HCT116 (cell line): ENCODE data around the gene AMDHD2. TPM values are rescaled to one million over a fixed set of nuclear protein-coding genes. Genes with fewer than 3 reads are reported as not detected.

Experiments used
- ATAC-seq: fragments of 200-7000 bp; cut with Tn5 transposase; 2 replicates; pipeline ENCODE4 v1.9.1; 2020; ENCODE audit warnings: mild to moderate bottlenecking, moderate library complexity
- BruUV-seq: library from RNA; stranded (reverse); fragments of 400-500 nt; replicated peaks from 2 replicates; lab custom pipeline; 2021; lab: Mats Ljungman, UMichigan
- CTCF ChIA-PET: fragments of 300-600 bp; sonication (Branson Sonifier 250); formaldehyde crosslinking; loops from one replicate; lab custom pipeline; 2021; ENCODE audit warnings: antibody characterized with exemption; lab: Charles Lee
- POLR2A ChIA-PET: fragments of 300-600, 350-600 bp; sonication (Branson Sonifier 250); formaldehyde crosslinking; loops from one replicate; lab custom pipeline; 2021; ENCODE audit warnings: antibody characterized with exemption; lab: Charles Lee
- RAD21 ChIA-PET, 2 experiments: fragments of 300-600 bp; sonication (Branson Sonifier 250); formaldehyde crosslinking; loops; one replicate each; lab custom pipeline; 2023; ENCODE audit warnings: low total read pairs in 2 of 2; ENCODE audit not compliant: uncharacterized antibody in 2 of 2, unreplicated experiment in 2 of 2, low non-redundant PET in 1 of 2; lab: Charles Lee
- DNase-seq: peaks from one replicate; pipeline ENCODE4 v3.0.0-alpha.2; 2010; ENCODE audit warnings: low read depth, low spot score
- H2AFZ ChIP-seq: fragments of 200-600 bp; shearing (Covaris generic), sonication (generic); 2 replicates; pipeline ENCODE4 v1.6.1; 2017; ENCODE audit warnings: low read depth, mixed run types, mixed read lengths, antibody characterized with exemption, low read length; ENCODE audit not compliant: poor library complexity, severe bottlenecking
- H3K27ac ChIP-seq: 2 replicates; pipeline ENCODE4 v1.5.1; 2012; ENCODE audit warnings: low read depth, low read length
- H3K27me3 ChIP-seq: fragments of 200-600 bp; sonication (generic); 2 replicates; pipeline ENCODE4 v1.6.1; 2016; ENCODE audit warnings: mixed run types, low read length, mixed read lengths; ENCODE audit not compliant: insufficient read depth
- H3K36me3 ChIP-seq, 2 experiments: fragments of 200-500 bp in 1 of 2; fragments of 200-600 bp in 1 of 2; sonication (Bioruptor generic) in 1 of 2; sonication (generic) in 1 of 2; 2 replicates each; pipeline versions ENCODE4 v1.5.1 to v1.6.1; 2014 to 2016; ENCODE audit warnings: low read length in 2 of 2, inconsistent platforms in 1 of 2, mixed read lengths in 1 of 2, mixed run types in 1 of 2; ENCODE audit not compliant: insufficient read depth in 2 of 2, control insufficient read depth in 1 of 2
- H3K4me1 ChIP-seq, 2 experiments: fragments of 200-600 bp in 1 of 2; sonication (generic) in 1 of 2; 2 replicates each; pipeline versions ENCODE4 v1.5.1 to v1.6.1; 2012 to 2017; ENCODE audit warnings: low read length in 2 of 2, inconsistent platforms in 1 of 2, mild to moderate bottlenecking in 1 of 2, mixed read lengths in 1 of 2, mixed run types in 1 of 2, moderate library complexity in 1 of 2; ENCODE audit not compliant: insufficient read depth in 2 of 2, control insufficient read depth in 1 of 2
- H3K4me2 ChIP-seq: fragments of 200-600 bp; sonication (generic); 2 replicates; pipeline ENCODE4 v1.6.1; 2017; ENCODE audit warnings: mixed run types, low read length, mixed read lengths
- H3K4me3 ChIP-seq, 2 experiments: fragments of 200-600 bp in 1 of 2; sonication (generic) in 1 of 2; replicated peaks in 1 of 2; 2 replicates each; pipeline ENCODE4 v1.5.1; 2011 to 2016; ENCODE audit warnings: low read length in 2 of 2, control low read depth in 1 of 2, low read depth in 1 of 2, mild to moderate bottlenecking in 1 of 2, mixed read lengths in 1 of 2, mixed run types in 1 of 2
- H3K79me2 ChIP-seq: fragments of 200-600 bp; sonication (generic); 2 replicates; pipeline ENCODE4 v1.6.1; 2017; ENCODE audit warnings: mild to moderate bottlenecking, mixed run types, low read length, moderate library complexity, mixed read lengths; ENCODE audit not compliant: insufficient read depth
- H3K9ac ChIP-seq: fragments of 200-600 bp; sonication (generic); 2 replicates; pipeline ENCODE4 v1.6.1; 2016; ENCODE audit warnings: low read length, mixed read lengths
- H3K9me2 ChIP-seq: fragments of 200-600 bp; sonication (generic), shearing (Covaris generic); 2 replicates; pipeline ENCODE4 v1.6.1; 2017; ENCODE audit warnings: mixed run types, mild to moderate bottlenecking, moderate library complexity; ENCODE audit not compliant: insufficient read depth
- H3K9me3 ChIP-seq, 2 experiments: fragments of 200-500 bp in 1 of 2; fragments of 200-600 bp in 1 of 2; sonication (Bioruptor generic) in 1 of 2; sonication (generic) in 1 of 2; 2 replicates each; pipeline ENCODE4 v1.6.1; 2014 to 2017; ENCODE audit warnings: low read length in 2 of 2, mixed read lengths in 2 of 2, inconsistent platforms in 1 of 2, low read depth in 1 of 2, mild to moderate bottlenecking in 1 of 2, mixed run types in 1 of 2, moderate library complexity in 1 of 2; ENCODE audit not compliant: control insufficient read depth in 1 of 2, insufficient read depth in 1 of 2
- H4K20me1 ChIP-seq: fragments of 200-600 bp; sonication (generic), shearing (Covaris generic); 2 replicates; pipeline ENCODE4 v1.6.1; 2017; ENCODE audit warnings: mixed run types, mild to moderate bottlenecking, moderate library complexity; ENCODE audit not compliant: insufficient read depth
- JUND ChIP-seq: IDR thresholded peaks from 2 replicates; pipeline ENCODE4 v1.6.1; 2012
- YY1 ChIP-seq: IDR thresholded peaks from 2 replicates; pipeline ENCODE4 v1.6.1; 2011; ENCODE audit warnings: low read length, low read depth, moderate library complexity, mild to moderate bottlenecking; ENCODE audit not compliant: insufficient replicate concordance; ENCODE audit errors: extremely low read depth
- ZBTB33 ChIP-seq: IDR thresholded peaks from 2 replicates; pipeline ENCODE4 v1.6.1; 2011; ENCODE audit warnings: mild to moderate bottlenecking, low read length, moderate library complexity; ENCODE audit not compliant: insufficient replicate concordance; ENCODE audit errors: extremely low read depth
- ZFX ChIP-seq: fragments of 450-650 bp; IDR thresholded peaks from 2 replicates; pipeline ENCODE4 v1.6.1; 2017
- intact Hi-C: fragments of 100-400 bp; cut with micrococcal nuclease; formaldehyde crosslinking; loops from 2 replicates; pipeline ENCODE4 v1.10.0; 2022
- total RNA-seq: library from RNA; stranded (reverse); gene quantifications from one replicate; pipeline ENCODE4 v1.2.1, GENCODE V29; 2021; ENCODE audit not compliant: unreplicated experiment

AMDHD2 gene
- total RNA-seq, 1 experiment from 2014 or later = 42.9 TPM

- intact Hi-C loops = no loop called here
- DNase-seq = no peak
- POLR2A ChIA-PET = no interaction called here
- no peak for ATAC-seq
- Histone ChIP-seq H3K27ac (no peak overlapping the region), H3K9me2 (no peaks in the 10 kb centered on the region), H3K9me3 (no peaks in the 10 kb centered on the region), H3K4me2 (no peak overlapping the region), H3K9ac (no peak overlapping the region), H3K36me3 (peaks cover 10 to 35% of the 10 kb centered on the region in 2 experiments; a peak in 3 of 4 replicates), H3K27me3 (no peaks in the 10 kb centered on the region), H3K4me3 (no peak overlapping the region), H2AFZ (no peak overlapping the region), H3K79me2 (peaks cover 11% of the 10 kb centered on the region), H3K4me1 (peaks cover 2 to 25% of the 10 kb centered on the region in 2 experiments; a peak in 3 of 4 replicates), H4K20me1 (no peaks in the 10 kb centered on the region)
- no TSS peak for BruUV-seq
- TF ChIP-seq ZFX = no peak
- TF ChIP-seq ZBTB33 = no peak
- TF ChIP-seq JUND = no peak
- TF ChIP-seq YY1 = no peak
- RAD21 ChIA-PET = no interaction called here
- CTCF ChIA-PET = no interaction called here
Observed at GRCh38 chr16:2528161-2529060, 8.2 kb downstream of the AMDHD2 start.
